ENCODE results near the gene DDOST.

GRCh38 chr1:20619999-20620398, 41.2 kb downstream of the DDOST start:
- TF ChIP-seq CTCF (IDR thresholded peaks at IDR 0.05), result no peak
- no peak for TF ChIP-seq POLR2A (IDR thresholded peaks at IDR 0.05; ENCODE audit: low read depth)
- TF ChIP-seq EP300 (IDR thresholded peaks at IDR 0.05), result no peak
- no peak for TF ChIP-seq POLR2AphosphoS5 (IDR thresholded peaks at IDR 0.05)
